ENCODE data around the gene CCDC185.
A peak's percentile ranks its signal among the peaks of the same experiment; 100 is the strongest.

The CCDC185 gene

GRCh38 chr1:223393275-223394214, at the start of gene CCDC185:
TSS of gene CCDC185 (plus strand) at chr1:223393415. CDS start at chr1:223393476, 61 bp downstream.
- DNase-seq, result no peak

GRCh38 chr1:223343692-223344091, 49.5 kb upstream of the CCDC185 start:
- no peak for DNase-seq

GRCh38 chr1:223344491-223344890, 48.7 kb upstream of the CCDC185 start:
- DNase-seq, result no peak

GRCh38 chr1:223345720-223346119, 47.5 kb upstream of the CCDC185 start:
- no peak for DNase-seq

- no peak for DNase-seq
These were observed 46.9 kb upstream of the CCDC185 start for GRCh38 chr1:223346311-223346710.

- DNase-seq, result no peak
These were observed 45.6 kb upstream of the CCDC185 start for GRCh38 chr1:223347583-223347982.

GRCh38 chr1:223348439-223348838, 44.8 kb upstream of the CCDC185 start:
- DNase-seq, result no peak

GRCh38 chr1:223349241-223349640, 44.0 kb upstream of the CCDC185 start:
- DNase-seq, result no peak

GRCh38 chr1:223350361-223350908, 42.8 kb upstream of the CCDC185 start:
- DNase-seq, result no peak

- no peak for DNase-seq
These were observed 40.3 kb upstream of the CCDC185 start for GRCh38 chr1:223352944-223353343.

GRCh38 chr1:223353939-223354338, 39.3 kb upstream of the CCDC185 start:
- DNase-seq, result no peak

GRCh38 chr1:223355699-223356098, 37.5 kb upstream of the CCDC185 start:
- DNase-seq, result no peak

GRCh38 chr1:223358826-223359225, 34.4 kb upstream of the CCDC185 start:
- DNase-seq, result no peak

- DNase-seq, result peak in 1 of 4 experiments; percentile 7
These were observed 30.0 kb upstream of the CCDC185 start for GRCh38 chr1:223363057-223363855.

- peak; percentile 27 to 78 (median 64) for DNase-seq
These were observed 29.1 kb upstream of the CCDC185 start, which contains the start of gene SUSD4 for GRCh38 chr1:223363856-223364684. TSS of gene SUSD4 (minus strand) at chr1:223364176. CDS start at chr1:223363425, 751 bp downstream.

- no peak for DNase-seq
These were observed 28.4 kb upstream of the CCDC185 start for GRCh38 chr1:223364685-223365382.

- DNase-seq, result no peak
These were observed 19.1 kb upstream of the CCDC185 start for GRCh38 chr1:223374064-223374610.

GRCh38 chr1:223378754-223379153, 14.5 kb upstream of the CCDC185 start:
- no peak for DNase-seq

GRCh38 chr1:223386013-223386412, 7.2 kb upstream of the CCDC185 start:
- DNase-seq, result no peak

GRCh38 chr1:223390618-223391017, 2.6 kb upstream of the CCDC185 start:
- DNase-seq, result no peak

- no peak for DNase-seq
These were observed 1.0 kb downstream of the CCDC185 start for GRCh38 chr1:223394242-223394641.

Measured in activated naive CD4-positive, alpha-beta T cell (primary cell).